Hematopoietic multipotent progenitor cell treated with erythropoietin and hydrocortisone succinate and interleukin-3 and kit ligand, for 17 days (in vitro differentiated cells): ENCODE measurements around the gene RNF150.

ENCODE experiments used
- DNase-seq: peaks from one replicate; pipeline ENCODE4 v3.0.0-alpha.2; 2015; ENCODE audit warnings: low spot score

Gene RNF150

DNA sequence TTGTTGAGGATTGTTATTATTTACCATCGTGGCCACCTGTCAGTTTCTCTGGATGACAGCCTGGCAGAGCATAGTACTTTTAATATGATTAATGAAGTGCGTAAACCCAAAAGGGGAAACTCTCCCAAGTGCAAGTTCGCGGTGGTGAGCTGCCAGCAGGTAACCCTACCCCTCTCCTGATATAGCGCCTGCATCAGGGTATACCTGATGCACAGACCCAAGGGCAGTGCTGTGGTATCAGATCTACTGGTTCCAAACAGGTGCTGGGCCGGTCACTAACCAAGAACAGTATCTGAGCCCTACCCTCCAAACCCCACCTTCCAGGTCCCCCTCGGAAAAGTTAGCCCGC lies 1.6 kb downstream of the RNF150 start:
- DNase-seq, result no peak

DNA sequence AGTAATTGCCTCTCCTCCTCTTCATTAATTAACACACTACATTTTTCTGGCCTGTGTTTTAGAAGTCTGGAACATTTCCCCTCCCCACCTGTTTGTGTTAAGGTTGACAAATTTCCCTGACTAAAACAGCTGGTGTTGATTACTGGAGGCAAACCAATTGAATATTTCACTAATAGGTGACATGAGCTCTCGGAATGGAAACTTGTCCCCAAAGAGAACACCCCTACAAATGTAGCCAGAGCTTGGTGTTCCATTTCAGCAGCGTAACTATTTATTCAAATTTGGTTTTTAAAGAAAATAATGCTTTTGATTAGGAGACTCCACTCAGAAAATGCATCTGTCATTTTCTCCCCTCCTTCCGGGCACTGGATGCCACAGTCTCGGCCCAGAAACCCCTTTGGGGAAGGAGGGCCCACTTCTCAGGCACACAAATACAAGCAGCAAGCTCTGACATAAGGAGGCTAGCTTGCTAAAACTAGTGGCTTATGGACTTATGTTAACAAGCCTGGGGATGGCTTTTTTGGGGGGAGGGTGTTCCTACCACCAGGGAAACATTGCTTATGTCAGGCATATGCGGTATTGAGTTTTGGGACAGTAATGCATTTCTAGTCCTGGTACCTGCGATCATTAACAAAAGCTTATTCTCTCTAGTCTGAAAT lies 2.2 kb downstream of the RNF150 start:
- DNase-seq, result no peak

DNA sequence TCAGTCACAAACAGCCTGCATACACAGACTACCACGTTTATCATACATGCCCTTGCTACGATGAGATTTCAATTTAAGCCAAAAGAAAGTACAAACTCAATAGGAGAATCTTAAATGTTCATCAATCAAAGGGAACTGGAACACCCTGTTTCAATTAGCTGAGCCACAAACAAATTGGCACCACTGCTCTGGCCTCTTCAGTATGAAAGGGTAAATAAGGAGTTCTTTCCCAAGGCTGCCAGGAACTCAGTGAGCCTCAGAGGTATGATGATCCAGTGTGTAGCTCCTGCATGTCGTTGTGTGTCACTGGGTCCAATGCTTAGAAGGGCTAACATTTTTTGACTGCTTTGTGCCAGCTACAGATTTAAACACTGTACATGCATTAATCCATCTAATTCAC lies 5.4 kb downstream of the RNF150 start:
- DNase-seq, result no peak

DNA sequence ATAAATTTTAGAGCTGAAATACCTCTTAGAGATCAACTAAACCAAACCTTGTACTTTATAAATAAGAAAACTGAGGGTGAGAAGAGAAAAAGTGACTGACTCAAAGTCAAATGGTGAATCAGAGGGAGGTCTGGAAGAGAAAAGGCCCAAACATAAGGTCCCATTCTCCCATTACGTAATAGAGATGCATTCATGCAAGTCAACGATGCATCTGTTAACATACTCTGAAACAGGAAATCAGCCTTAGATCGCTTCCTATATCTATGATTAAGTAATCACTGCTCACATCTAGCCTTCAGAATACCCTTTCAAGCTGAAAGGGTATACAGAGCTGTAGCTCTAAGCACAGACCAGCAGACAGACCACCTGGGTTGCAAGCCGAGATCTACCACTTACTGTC lies 6.5 kb downstream of the RNF150 start:
- DNase-seq, result no peak

DNA sequence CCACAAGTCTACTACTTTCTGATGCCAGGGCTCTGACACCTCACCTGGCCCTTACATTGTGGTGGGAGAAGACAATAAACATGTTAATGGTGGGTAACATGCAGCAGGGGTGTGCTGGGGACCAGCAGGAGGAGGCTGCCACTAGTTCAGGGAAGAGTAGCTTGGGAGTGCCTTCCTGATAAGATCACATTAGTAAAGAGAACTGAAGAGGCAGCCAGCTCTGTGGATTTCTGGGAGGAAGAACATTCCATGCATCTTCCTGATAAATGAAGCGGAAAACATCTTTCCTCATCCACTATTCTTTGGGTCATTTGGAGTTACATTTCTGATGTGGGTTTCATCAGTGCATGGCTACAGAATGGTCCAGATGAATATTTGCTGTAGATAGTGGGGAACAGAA lies 9.0 kb downstream of the RNF150 start:
- no peak for DNase-seq

DNA sequence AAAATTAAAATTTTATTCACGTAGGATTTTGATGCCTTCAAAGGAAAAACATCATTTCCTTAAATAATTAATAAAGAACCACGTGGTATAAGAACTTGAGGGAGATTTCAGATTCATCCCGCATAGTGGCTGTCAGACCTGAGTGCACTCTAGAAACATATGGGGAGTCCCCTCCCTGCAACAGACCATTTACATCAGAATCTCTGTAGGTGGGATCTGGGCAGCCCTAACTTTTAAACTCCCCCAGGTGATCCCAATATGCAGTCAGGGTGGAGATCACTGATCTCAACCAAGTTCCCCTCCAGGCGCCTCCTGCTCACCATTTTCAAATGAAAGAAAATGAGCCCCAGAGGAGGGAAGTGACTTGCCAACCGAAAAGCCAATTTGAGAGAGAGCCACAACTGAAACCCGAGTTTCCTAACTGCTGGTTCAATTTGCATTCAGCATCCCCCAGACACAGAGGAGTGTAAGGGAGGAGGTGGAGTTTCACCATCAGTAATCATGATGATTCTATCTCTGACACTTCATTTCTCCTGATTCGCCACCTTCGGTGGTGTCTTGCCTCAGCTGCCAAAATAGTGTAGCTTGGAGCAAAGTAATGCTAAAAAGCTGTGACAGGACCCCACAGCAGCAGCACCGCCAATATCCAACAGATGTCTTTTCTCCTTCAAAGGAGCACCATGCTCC lies 11.4 kb downstream of the RNF150 start:
- no peak for DNase-seq

DNA sequence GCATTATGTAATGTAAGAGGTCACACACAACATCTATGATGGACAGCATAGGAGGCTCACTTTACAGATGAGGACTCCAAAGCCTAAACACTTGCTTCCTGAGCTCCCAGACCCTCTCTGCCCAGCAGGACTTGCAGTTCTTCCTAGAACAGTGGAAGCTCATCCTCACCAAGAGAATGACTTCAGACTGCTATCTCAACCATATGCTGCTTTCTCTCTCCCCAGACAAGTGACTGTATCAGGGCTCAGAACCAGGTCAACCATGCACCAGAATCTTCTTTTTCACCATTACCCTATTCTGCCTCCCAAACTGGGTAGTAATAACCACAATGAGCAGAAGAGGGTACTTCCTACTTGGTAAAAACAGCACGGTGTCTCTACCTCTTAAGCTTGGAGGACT lies 12.2 kb downstream of the RNF150 start:
- DNase-seq, result no peak

DNA sequence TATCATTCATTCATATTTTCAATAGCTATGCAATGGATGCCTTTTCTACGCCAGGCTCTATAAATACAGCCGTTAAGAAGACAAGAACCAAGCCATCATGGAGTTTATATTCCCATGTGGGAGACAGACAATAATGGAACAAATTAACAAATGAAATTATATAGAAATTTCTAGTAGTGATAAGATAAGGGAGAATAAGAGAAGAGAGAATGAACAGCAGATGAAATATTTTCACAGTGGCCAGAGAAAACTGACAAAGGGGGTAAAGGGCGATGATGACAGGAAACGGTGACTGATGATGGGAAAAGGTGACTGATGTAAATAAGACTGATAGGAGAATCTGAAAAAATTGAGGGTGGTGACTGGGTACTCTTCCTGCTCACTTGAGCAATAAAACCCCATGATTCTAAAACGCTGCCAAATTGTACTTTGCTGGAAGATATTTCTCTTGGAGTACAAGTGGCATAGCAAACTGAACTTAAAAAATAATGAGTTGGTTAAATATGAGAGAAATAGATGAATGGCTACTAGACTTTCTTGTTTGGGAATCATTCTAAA lies 13.2 kb downstream of the RNF150 start:
- DNase-seq, result no peak

DNA sequence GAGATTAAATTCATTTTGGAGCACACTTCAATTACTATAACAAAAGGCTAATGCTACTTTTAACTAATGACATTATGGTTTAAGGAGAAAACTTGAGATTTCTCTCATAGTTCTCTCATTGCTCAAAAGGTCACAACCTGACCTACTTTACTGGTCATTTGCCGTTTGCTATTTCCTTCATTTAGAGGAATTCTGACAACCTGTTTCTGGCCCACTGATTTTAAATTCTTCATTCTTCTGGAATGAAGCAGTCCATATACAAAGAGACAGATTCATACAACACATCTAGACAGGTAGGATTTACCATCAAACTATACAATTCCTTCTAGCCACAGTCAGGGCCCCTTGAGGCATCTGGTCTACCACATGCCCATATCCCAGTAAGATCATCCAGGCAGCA lies 14.2 kb downstream of the RNF150 start:
- no peak for DNase-seq

DNA sequence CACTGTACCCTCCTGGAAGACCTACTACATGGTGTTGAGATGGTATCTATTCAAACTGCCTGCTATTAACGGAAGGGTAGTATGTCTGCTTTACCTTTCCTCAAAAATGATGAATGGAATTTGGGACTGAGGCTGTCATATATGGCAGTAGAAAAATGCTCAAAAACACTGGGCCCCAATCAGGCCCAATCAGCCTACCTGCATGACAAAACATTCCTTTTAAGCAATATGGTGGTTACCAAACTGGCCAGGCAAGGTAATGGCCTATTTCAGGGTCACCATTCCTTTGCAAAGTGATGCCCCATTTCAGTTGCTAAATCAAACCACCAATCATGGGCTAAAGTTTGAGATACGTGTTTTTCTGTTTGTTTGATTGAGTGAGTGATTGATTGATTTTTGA lies 14.9 kb downstream of the RNF150 start:
- no peak for DNase-seq

DNA sequence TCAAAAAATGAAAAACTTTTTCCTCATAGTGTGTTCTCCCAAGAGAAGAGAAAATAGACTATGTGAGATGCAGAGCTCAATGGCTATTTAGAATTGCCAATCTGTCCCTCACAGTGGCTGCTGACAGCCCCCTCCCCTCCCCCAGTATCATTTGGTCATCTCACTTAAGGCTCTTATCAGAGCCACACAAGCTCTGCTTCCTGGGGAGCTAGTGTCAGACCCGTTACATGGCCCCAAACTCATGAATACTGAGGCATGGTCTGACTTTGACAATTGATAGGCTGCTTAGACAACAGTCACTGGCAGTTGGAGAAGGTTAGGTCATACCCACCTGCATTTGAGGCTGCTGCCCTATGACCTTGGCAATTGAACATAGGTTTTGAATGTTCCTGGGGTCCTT lies 15.3 kb downstream of the RNF150 start:
- no peak for DNase-seq

DNA sequence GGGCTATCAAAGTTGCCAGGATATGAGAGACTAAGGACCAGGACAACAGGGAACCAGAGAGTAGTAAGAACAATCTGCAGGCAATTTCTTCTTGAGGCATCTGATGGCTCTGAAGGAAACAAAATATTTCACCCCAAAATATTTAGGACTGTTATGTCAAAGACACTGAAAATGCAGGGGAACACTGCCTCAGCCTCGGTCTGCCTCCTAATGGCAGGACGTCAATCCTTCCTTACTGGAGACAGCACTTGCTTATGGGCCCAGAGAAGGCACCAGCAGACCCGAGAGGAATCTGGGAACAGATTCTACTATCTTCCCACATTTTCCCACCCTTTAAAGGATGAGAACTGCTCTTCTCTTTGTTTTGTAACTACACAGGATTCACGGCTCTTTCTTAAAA lies 23.3 kb downstream of the RNF150 start:
- no peak for DNase-seq

DNA sequence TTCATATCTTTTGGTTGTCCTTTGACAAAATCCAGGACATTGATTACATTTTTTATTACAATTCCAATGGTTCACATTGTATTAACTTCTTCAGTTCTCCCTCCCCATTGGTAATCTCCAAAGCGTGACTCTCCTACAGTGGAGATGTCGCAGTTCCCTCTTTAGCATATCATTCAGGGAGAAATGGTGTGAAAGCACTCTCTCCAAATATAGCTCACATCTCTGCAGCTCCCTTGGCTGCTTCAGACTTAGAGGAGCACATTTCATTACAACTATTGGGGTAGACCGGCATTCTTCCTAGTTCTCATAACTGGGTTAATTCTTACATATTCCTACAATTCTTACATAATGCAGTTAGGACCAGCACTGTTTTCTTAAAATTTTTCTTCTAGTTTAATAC lies 25.3 kb downstream of the RNF150 start:
- DNase-seq, result no peak

DNA sequence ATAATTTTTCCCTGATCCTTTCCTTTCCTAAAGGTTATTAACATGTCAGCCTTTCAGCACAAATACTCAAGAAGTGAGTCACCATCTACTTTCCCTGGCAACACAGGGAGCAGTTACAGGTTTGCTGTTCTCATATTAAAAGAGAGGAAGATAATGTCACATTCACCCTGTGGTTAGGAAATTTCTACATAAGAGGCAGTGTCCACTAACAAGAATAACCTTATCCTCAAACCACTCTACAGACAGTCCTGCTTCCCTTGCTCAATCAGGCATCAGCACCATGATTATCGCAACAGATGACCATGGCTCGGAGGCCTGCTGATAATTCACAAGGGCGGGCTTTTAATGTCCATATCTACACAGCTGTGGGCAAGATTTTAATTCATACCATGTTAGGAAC lies 30.9 kb downstream of the RNF150 start:
- no peak for DNase-seq

DNA sequence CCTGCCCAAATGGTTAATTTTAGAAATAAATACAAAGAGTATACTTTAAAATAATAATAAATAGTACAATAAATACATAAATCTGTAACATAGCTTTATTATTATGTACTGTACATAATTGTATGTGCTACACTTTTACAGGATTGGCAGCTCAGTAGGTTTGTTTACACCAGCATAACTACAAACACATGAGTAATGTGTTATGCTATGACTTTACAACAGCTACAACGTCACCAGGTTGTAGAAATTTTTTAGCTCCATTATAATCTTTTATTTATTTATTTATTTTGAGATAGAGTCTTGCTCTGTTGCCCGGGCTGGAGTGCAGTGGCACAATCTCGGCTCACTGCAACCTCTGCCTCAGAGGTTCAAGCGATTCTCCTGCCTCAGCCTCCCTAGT lies 31.8 kb downstream of the RNF150 start:
- no peak for DNase-seq

DNA sequence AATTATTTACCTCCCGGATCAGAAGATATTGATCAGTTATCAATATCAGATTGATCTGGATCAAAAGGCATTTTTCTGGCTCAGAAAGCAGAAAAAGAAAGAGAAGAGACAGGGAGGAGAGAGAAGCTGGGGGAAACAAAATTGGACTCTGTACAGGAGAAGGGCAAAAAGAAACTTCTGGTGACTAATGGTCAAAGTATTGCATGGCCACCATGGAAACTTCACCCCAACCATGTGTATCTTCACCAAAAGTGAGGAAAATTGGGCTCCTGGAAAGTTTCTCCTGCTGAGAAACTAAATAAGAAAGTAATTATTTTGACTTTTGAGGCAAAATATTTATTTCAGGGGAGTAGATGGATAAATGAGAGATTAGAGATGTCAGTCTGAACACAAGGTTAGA lies 33.9 kb downstream of the RNF150 start:
- no peak for DNase-seq

DNA sequence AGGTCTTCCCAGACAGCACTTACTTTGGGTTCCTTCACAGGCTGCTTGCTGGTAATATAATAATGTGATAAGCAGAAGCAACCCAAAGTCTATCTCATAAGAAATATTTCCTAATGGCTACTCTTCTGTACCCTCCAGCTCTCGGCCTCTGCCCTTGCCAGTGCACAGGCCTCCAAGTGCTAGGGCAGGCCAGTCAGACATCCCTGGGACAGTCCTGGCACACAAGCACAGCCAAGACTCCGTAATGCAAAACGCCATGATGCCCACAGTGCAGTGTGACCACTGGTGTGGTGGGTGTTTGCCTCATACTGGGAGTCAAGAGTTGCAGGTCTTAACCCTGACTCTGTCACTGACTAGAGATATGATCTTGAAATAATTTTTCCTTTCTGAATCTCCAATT lies 35.1 kb downstream of the RNF150 start:
- no peak for DNase-seq

DNA sequence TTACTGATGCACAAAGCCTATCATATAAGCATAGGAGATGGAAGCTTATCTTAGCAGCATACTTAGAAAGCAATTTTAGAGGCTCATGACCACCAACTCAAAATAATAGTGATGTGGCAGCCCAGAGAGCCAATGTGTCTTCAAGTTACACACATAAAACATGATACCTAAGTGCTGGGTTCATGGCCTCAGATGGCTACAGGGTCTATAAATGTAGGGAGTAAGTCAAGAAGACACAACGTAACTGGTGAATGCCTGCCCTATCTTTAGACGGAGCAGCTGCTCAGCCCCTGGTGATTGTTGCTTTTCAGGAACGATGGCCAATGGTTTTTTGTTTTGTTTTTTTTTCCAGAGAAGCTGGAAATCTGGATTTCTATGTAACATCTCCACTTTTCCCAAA lies 42.8 kb downstream of the RNF150 start:
- no peak for DNase-seq

DNA sequence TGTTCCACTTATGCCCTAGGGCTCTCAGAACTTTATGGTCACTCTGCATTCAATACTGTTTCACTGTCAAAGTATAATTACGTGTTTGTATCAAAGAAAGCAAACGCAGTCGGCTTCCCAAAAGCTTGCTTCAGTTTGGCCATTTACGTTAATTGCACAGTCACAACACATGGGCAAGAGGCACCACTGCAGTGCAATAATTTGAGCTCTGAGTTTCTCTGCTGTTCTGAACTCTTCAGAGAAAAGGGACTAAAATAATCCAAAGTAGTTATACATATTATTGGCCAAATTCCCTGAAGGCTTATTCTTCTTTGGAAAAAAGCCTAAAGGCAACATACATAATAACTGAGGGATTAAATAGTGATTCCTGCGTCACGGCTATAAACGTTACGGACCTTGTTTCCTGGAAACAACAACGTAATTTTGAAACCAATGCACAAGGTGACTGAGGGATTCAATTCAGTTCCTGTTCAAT lies 51.3 kb downstream of the RNF150 start:
- DNase-seq, result no peak

DNA sequence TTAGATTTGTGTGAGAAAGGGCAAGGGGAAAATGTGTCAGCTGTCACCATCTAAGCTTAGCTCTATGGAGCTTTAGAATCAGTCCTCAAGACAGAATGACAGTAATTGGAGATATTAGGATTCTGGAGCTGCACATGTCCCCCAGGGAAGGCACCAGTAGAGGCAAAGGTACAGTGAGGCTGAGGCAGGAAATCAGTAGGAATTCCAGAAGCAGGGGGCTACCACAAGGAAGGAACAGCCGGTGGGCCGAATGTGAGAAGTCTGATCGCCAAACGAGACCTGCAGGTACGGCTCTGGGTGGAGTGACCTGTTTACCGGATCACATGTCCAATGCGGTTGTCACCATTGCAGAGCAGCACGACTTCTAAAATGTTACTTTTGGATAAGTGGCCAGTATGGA lies 52.6 kb downstream of the RNF150 start:
- DNase-seq, result no peak

DNA sequence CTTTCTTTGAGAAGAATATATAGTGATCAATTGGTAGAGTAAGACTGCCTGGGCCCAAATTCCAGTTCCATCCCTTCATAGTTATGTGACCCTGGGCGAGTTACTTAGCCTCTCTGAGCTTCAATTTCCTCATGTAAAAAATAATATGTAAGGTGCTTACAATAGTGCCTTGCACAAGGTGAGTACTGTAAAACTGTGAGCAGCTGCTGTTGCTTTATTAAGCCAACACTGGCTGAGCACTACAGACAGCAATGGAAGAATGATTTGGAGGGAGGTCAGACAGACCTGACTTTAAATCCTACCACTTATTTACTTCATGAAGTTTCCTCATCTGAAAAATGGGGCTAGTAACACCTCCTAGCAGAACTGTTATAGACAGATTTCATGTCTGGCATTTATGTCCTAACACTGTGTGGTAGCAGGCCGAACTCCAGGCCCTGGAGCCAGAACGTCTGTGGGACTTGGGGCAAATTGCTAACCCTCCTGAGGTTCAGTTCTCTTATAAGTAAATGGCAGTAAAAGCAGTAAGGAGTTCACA lies 53.8 kb downstream of the RNF150 start:
- no peak for DNase-seq

DNA sequence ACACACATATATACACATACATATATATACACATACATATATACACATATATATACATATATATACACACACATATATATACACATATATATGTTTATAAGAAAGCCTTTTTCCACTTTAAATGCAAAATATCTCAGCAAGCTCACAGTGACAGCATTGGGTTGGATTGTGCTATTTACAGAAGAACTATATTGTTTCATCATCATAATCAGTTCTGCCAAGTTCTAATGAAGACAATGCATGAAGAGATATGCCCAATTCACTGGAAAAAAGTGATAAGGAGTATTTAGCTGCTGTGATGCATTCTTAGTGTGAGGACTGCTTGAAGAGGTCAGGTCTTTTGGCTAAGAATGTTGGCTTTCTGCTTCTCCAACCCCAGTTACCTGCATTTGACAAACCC lies 54.4 kb downstream of the RNF150 start:
- DNase-seq, result no peak

DNA sequence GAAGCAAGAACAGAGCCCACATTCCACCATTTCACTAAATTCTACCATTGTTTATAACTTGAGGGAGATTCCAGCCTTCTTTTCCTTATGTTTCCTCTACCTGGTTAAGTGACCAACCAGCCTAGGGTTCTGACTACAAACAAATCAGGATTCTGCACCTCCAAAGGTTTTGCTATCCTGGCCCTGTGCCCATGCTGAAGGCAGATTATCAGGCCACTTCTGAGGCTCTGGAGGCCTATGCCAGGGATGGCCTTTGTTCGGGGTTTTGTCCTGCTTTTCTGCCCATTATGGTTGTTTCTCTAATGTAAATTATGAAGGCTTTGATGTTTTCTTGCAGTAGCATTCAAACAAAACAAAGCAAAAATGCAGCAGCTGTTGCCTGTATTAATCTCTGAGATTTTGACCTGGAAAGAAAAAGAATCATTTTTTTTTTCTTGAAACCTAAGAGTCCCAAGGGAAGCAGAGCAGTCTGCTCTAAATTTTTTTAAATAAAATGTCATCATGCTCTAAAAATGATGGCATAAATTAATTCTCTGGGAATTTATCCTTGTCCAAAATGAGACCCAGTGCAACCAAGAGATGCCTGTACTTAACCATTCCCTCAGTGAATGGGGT lies 55.6 kb downstream of the RNF150 start:
- no peak for DNase-seq
